Panc1 (cell line): ENCODE results near the gene P4HTM.

Experiments
- CTCF ChIP-seq: fragments of 450-650 bp; IDR thresholded peaks from 2 replicates; pipeline ENCODE4 v1.5.1; 2017; ENCODE audit warnings: mild to moderate bottlenecking
- POLR2AphosphoS5 ChIP-seq: IDR thresholded peaks from 2 replicates; pipeline ENCODE4 v1.6.1; 2012; ENCODE audit warnings: mild to moderate bottlenecking, low read depth, low read length, moderate library complexity
- SIN3A ChIP-seq: IDR thresholded peaks from 2 replicates; pipeline ENCODE4 v1.6.1; 2012; ENCODE audit warnings: low read depth, mild to moderate bottlenecking, low read length, moderate library complexity, borderline replicate concordance; ENCODE audit not compliant: insufficient read depth
- TCF7L2 ChIP-seq: IDR thresholded peaks from 2 replicates; pipeline ENCODE4 v1.6.1; 2011; ENCODE audit warnings: mild to moderate bottlenecking, low read depth, low read length, inconsistent platforms

GRCh38 chr3:49025005-49025792 is 35.2 kb downstream of the P4HTM start:
- TF ChIP-seq POLR2AphosphoS5 (no peak; the same call in 1 of the 2 replicates), CTCF (no peak), SIN3A (no peak), TCF7L2 (no peak)
